SHP77 (cell line): ENCODE measurements around the gene GPR89A.
"Not testable (repeated sequence)": the region's sequence is repeated elsewhere in the genome, so short reads cannot be mapped to it uniquely, and the experiment has no call there.

ENCODE experiments used
- DNase-seq, 2 experiments: peaks; one replicate each; lab custom pipeline; 2025; lab: John Stamatoyannopoulos, UW

The GPR89A gene

GRCh38 chr1:145607833-145608733 is at the start of gene GPR89A:
TSS of gene GPR89A (plus strand) at chr1:145607988. CDS start at chr1:145608134, 146 bp downstream.
- peak; percentile 95 to 97 for DNase-seq

GRCh38 chr1:145586820-145587219 is 21.0 kb upstream of the GPR89A start:
- not testable (repeated sequence) for DNase-seq

GRCh38 chr1:145590806-145591205 is 17.0 kb upstream of the GPR89A start:
- DNase-seq, result not testable (repeated sequence)

- not testable (repeated sequence) for DNase-seq
Measured at GRCh38 chr1:145592347-145592746, 15.4 kb upstream of the GPR89A start.

- not testable (repeated sequence) for DNase-seq
Measured at GRCh38 chr1:145595421-145595820, 12.4 kb upstream of the GPR89A start.

- not testable (repeated sequence) for DNase-seq
Measured at GRCh38 chr1:145596236-145596635, 11.6 kb upstream of the GPR89A start.

GRCh38 chr1:145599426-145599825 is 8.4 kb upstream of the GPR89A start:
- DNase-seq, result not testable (repeated sequence)

- no peak for DNase-seq
Measured at GRCh38 chr1:145601593-145601992, 6.2 kb upstream of the GPR89A start.

GRCh38 chr1:145606840-145607239 is 948 bp upstream of the GPR89A start:
- not testable (repeated sequence) for DNase-seq

GRCh38 chr1:145607289-145607688 is 499 bp upstream of the GPR89A start:
- DNase-seq, result not testable (repeated sequence)

- DNase-seq, result not testable (repeated sequence)
Measured at GRCh38 chr1:145610744-145611143, 3.0 kb downstream of the GPR89A start.

- not testable (repeated sequence) for DNase-seq
Measured at GRCh38 chr1:145620073-145620472, 12.3 kb downstream of the GPR89A start.

GRCh38 chr1:145622177-145622576 is 14.4 kb downstream of the GPR89A start:
- DNase-seq, result not testable (repeated sequence)

- DNase-seq, result not testable (repeated sequence)
Measured at GRCh38 chr1:145636237-145636636, 28.4 kb downstream of the GPR89A start.

GRCh38 chr1:145641886-145642285 is 34.1 kb downstream of the GPR89A start:
- DNase-seq, result not testable (repeated sequence)

- not testable (repeated sequence) for DNase-seq
Measured at GRCh38 chr1:145643990-145644389, 36.2 kb downstream of the GPR89A start.

- not testable (repeated sequence) for DNase-seq
Measured at GRCh38 chr1:145656245-145656943, 48.6 kb downstream of the GPR89A start.

- peak; percentile 24 to 41 for DNase-seq
Measured at GRCh38 chr1:145662502-145662901, 54.7 kb downstream of the GPR89A start.

- not testable (repeated sequence) for DNase-seq
Measured at GRCh38 chr1:145665015-145665414, 57.2 kb downstream of the GPR89A start.

GRCh38 chr1:145670995-145671745 is 63.4 kb downstream of the GPR89A start:
- not testable (repeated sequence) for DNase-seq

GRCh38 chr1:145673217-145673616 is 65.4 kb downstream of the GPR89A start:
- not testable (repeated sequence) for DNase-seq

- DNase-seq, result not testable (repeated sequence)
Measured at GRCh38 chr1:145684858-145685257, 77.1 kb downstream of the GPR89A start.
